Astrocyte (in vitro differentiated cells and primary cell): ENCODE results near the gene PSMD3. TPM values are rescaled to one million over a fixed set of nuclear protein-coding genes. Genes with fewer than 3 reads are reported as not detected.

ENCODE experiments used
- DNase-seq: peaks from one replicate; pipeline ENCODE4 v3.0.0-alpha.2; 2010; ENCODE audit warnings: low read depth
- FAIRE-seq: peaks from 2 replicates; lab custom pipeline; 2011; peaks lifted over from hg19 to GRCh38; lab: Jason Lieb, UNC
- H2AFZ ChIP-seq: 2 replicates; pipeline ENCODE4 v1.6.0; 2012; ENCODE audit warnings: low read depth, low read length, inconsistent platforms
- H3K27ac ChIP-seq: 2 replicates; pipeline ENCODE4 v1.5.1; 2011; ENCODE audit warnings: low read depth, low read length, inconsistent platforms
- H3K27me3 ChIP-seq: 2 replicates; pipeline ENCODE4 v1.6.0; 2011; ENCODE audit warnings: low read length, inconsistent platforms; ENCODE audit not compliant: insufficient read depth
- H3K36me3 ChIP-seq: 2 replicates; pipeline ENCODE4 v1.5.1; 2011; ENCODE audit warnings: low read length, inconsistent platforms; ENCODE audit not compliant: insufficient read depth
- H3K4me1 ChIP-seq: 2 replicates; pipeline ENCODE4 v1.5.1; 2011; ENCODE audit warnings: low read length, inconsistent platforms; ENCODE audit not compliant: insufficient read depth
- H3K4me2 ChIP-seq: 2 replicates; pipeline ENCODE4 v1.6.0; 2012; ENCODE audit warnings: low read length, inconsistent platforms
- H3K4me3 ChIP-seq: 2 replicates; pipeline ENCODE4 v1.5.1; 2011; ENCODE audit warnings: low read depth, mild to moderate bottlenecking, low read length, inconsistent platforms; ENCODE audit not compliant: insufficient read depth
- H3K79me2 ChIP-seq: 2 replicates; pipeline ENCODE4 v1.6.0; 2012; ENCODE audit warnings: mild to moderate bottlenecking, low read length, inconsistent platforms; ENCODE audit not compliant: insufficient read depth
- H3K9ac ChIP-seq: 2 replicates; pipeline ENCODE4 v1.6.0; 2012; ENCODE audit warnings: mild to moderate bottlenecking, low read length, inconsistent platforms
- H3K9me3 ChIP-seq: 2 replicates; pipeline ENCODE4 v1.5.1; 2012; ENCODE audit warnings: low read depth, mild to moderate bottlenecking, low read length, inconsistent platforms; ENCODE audit not compliant: insufficient read depth
- H4K20me1 ChIP-seq: 2 replicates; pipeline ENCODE4 v1.6.0; 2012; ENCODE audit warnings: low read length, inconsistent platforms; ENCODE audit not compliant: insufficient read depth
- H3K27ac Mint-ChIP-seq: one replicate; pipeline ENCODE4 v1.8.0; 2021; ENCODE audit warnings: mild to moderate bottlenecking, mixed read lengths; ENCODE audit not compliant: unreplicated experiment
- H3K27me3 Mint-ChIP-seq: one replicate; pipeline ENCODE4 v1.8.0; 2021; ENCODE audit warnings: low read depth, mixed read lengths; ENCODE audit not compliant: unreplicated experiment
- H3K36me3 Mint-ChIP-seq: one replicate; pipeline ENCODE4 v1.8.0; 2021; ENCODE audit warnings: low read depth, mixed read lengths; ENCODE audit not compliant: unreplicated experiment
- H3K4me1 Mint-ChIP-seq: one replicate; pipeline ENCODE4 v1.8.0; 2021; ENCODE audit warnings: low read depth, mixed read lengths; ENCODE audit not compliant: unreplicated experiment
- H3K4me3 Mint-ChIP-seq: one replicate; pipeline ENCODE4 v1.8.0; 2021; ENCODE audit warnings: mild to moderate bottlenecking, moderate library complexity, mixed read lengths; ENCODE audit not compliant: unreplicated experiment
- H3K9me3 Mint-ChIP-seq: one replicate; pipeline ENCODE4 v1.8.0; 2021; ENCODE audit warnings: mild to moderate bottlenecking, mixed read lengths; ENCODE audit not compliant: unreplicated experiment
- CTCF ChIP-seq: IDR thresholded peaks from 2 replicates; pipeline ENCODE4 v1.5.1; 2011; ENCODE audit warnings: low read depth, mild to moderate bottlenecking, inconsistent platforms, low read length, moderate library complexity; ENCODE audit not compliant: insufficient read depth
- EZH2 ChIP-seq: IDR thresholded peaks from 2 replicates; pipeline ENCODE4 v1.6.1; 2012; ENCODE audit warnings: mild to moderate bottlenecking, low read length, inconsistent platforms; ENCODE audit not compliant: insufficient read depth
- total RNA-seq: library from RNA; stranded (reverse); gene quantifications from 2 replicates; pipeline ENCODE4 v1.2.1, GENCODE V29; 2021

The PSMD3 gene
- total RNA-seq, 1 donor from 2014 or later: 129 TPM

DNA sequence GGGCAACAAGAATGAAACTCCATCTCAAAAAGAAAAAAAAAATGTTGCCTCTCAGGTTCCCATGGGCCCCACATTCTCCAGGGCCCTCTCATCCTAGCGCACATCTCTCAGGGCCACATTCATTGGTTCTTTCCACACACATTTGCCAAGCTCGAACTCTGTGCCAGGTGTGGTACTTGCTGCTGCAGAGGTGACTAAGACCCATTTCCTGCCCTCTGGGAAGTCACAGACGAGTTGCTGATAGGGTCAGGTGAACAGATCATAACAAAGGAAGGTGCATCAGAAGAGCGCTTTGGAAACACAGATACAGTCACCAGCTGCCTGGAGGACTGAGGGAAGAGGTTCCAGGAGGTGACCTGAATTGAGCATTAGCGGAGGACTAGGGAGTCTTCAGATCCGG is 16.8 kb upstream of the PSMD3 start:
- no peak for TF ChIP-seq CTCF
- TF ChIP-seq EZH2: no peak
- no peaks in the 10 kb centered on the region for H3K36me3 ChIP-seq
- H3K9ac ChIP-seq: no peak overlapping the region
- DNase-seq (no peak), FAIRE-seq (no peak)
- H3K27ac Mint-ChIP-seq: no peak overlapping the region
- H3K27ac ChIP-seq: no peak overlapping the region
- H3K4me1 Mint-ChIP-seq: peaks cover 10% of the 10 kb centered on the region
- no peaks in the 10 kb centered on the region for H3K27me3 ChIP-seq
- no peak overlapping the region for H3K4me3 Mint-ChIP-seq
- H2AFZ ChIP-seq: no peak overlapping the region
- H3K36me3 Mint-ChIP-seq: no peaks in the 10 kb centered on the region
- no peaks in the 10 kb centered on the region for H3K9me3 Mint-ChIP-seq
- peaks cover 41% of the 10 kb centered on the region for H3K27me3 Mint-ChIP-seq
- H3K4me3 ChIP-seq: no peak overlapping the region
- no peaks in the 10 kb centered on the region for H3K4me1 ChIP-seq
- no peaks in the 10 kb centered on the region for H3K9me3 ChIP-seq
- H4K20me1 ChIP-seq: no peaks in the 10 kb centered on the region
- no peaks in the 10 kb centered on the region for H3K79me2 ChIP-seq
- H3K4me2 ChIP-seq: no peak overlapping the region

GRCh38 chr17:39965017-39965699 is 15.4 kb upstream of the PSMD3 start:
- H2AFZ ChIP-seq: no peak overlapping the region
- no peak overlapping the region for H3K4me2 ChIP-seq
- no peak overlapping the region for H3K4me3 ChIP-seq
- H3K4me1 Mint-ChIP-seq: peaks cover 6% of the 10 kb centered on the region
- no peak overlapping the region for H3K4me3 Mint-ChIP-seq
- no peaks in the 10 kb centered on the region for H4K20me1 ChIP-seq
- H3K9me3 Mint-ChIP-seq: no peaks in the 10 kb centered on the region
- no peaks in the 10 kb centered on the region for H3K79me2 ChIP-seq
- no peaks in the 10 kb centered on the region for H3K27me3 ChIP-seq
- no peaks in the 10 kb centered on the region for H3K9me3 ChIP-seq
- no peaks in the 10 kb centered on the region for H3K36me3 ChIP-seq
- H3K9ac ChIP-seq: no peak overlapping the region
- H3K27ac ChIP-seq: no peak overlapping the region
- FAIRE-seq (no peak), DNase-seq (no peak)
- no peak for TF ChIP-seq CTCF
- no peak for TF ChIP-seq EZH2
- H3K36me3 Mint-ChIP-seq: no peaks in the 10 kb centered on the region
- peaks cover 50% of the 10 kb centered on the region for H3K27me3 Mint-ChIP-seq
- H3K4me1 ChIP-seq: no peaks in the 10 kb centered on the region
- H3K27ac Mint-ChIP-seq: no peak overlapping the region

- Histone ChIP-seq H3K27ac (no peak overlapping the region), H4K20me1 (no peaks in the 10 kb centered on the region), H3K4me2 (no peak overlapping the region), H3K27me3 (peaks cover 5% of the 10 kb centered on the region), H3K9me3 (no peaks in the 10 kb centered on the region), H2AFZ (no peak overlapping the region), H3K4me1 (no peaks in the 10 kb centered on the region), H3K36me3 (no peaks in the 10 kb centered on the region), H3K79me2 (no peaks in the 10 kb centered on the region), H3K4me3 (no peak overlapping the region), H3K9ac (no peak overlapping the region)
- H3K4me1 Mint-ChIP-seq: no peaks in the 10 kb centered on the region
- FAIRE-seq (no peak), DNase-seq (no peak)
- no peak overlapping the region for H3K4me3 Mint-ChIP-seq
- H3K27ac Mint-ChIP-seq: no peak overlapping the region
- TF ChIP-seq CTCF (no peak), EZH2 (no peak)
- H3K9me3 Mint-ChIP-seq: peaks cover 2% of the 10 kb centered on the region
- peaks cover 47% of the 10 kb centered on the region for H3K27me3 Mint-ChIP-seq
- no peaks in the 10 kb centered on the region for H3K36me3 Mint-ChIP-seq
These were observed 13.8 kb upstream of the PSMD3 start for GRCh38 chr17:39966771-39967170.
